Measurements from ENCODE around the gene DMAC2L.
"Not testable (repeated sequence)": the region's sequence is repeated elsewhere in the genome, so short reads cannot be mapped to it uniquely, and the experiment has no call there.

DMAC2L gene

DNA sequence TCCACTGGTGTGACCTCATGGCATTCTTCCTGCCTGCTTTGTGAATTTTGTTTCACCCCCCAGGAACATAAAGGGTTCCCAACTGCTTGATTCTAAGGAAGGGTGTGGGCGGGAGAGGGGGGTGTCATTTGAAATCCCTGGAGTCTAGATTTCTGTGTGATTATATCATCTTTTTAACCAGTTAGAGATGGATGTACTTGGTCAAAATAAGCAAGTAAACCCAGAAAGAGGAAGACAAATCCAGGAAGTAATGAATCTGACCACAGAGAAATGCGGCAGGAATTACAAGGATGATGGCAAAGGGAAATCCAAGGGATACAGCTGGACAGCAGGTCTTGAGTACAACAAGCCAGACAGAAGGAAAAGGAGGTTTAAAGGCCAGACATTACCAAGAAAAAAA is 38.9 kb downstream of the DMAC2L start:
- Histone ChIP-seq H3K27me3 (ENCODE audit: control insufficient read depth in 2 of 2, insufficient read depth in 2 of 2, low read length in 2 of 2) (no peaks in the 10 kb centered on the region), H3K9ac (ENCODE audit: low read depth in 1 of 2, low read length in 2 of 2) (no peak overlapping the region), H3K4me1 (ENCODE audit: control insufficient read depth in 2 of 2, insufficient read depth in 2 of 2, low read length in 2 of 2) (peaks cover 0 to 2% of the 10 kb centered on the region in 2 donors), H3K9me3 (ENCODE audit: control insufficient read depth in 2 of 2, low read length in 2 of 2) (no peaks in the 10 kb centered on the region), H3K4me3 (ENCODE audit: low read length in 2 of 2) (no peak overlapping the region), H3K27ac (ENCODE audit: low read depth in 2 of 2, low read length in 2 of 2) (no peak overlapping the region), H3K36me3 (ENCODE audit: control insufficient read depth in 2 of 2, insufficient read depth in 2 of 2, low read length in 2 of 2) (peaks cover 0 to under 1% of the 10 kb centered on the region in 2 donors)

- Histone ChIP-seq H3K27ac (ENCODE audit: low read depth in 2 of 2, low read length in 2 of 2) (no peak overlapping the region), H3K4me3 (ENCODE audit: low read length in 2 of 2) (no peak overlapping the region), H3K9me3 (ENCODE audit: control insufficient read depth in 2 of 2, low read length in 2 of 2) (no peaks in the 10 kb centered on the region), H3K36me3 (ENCODE audit: control insufficient read depth in 2 of 2, insufficient read depth in 2 of 2, low read length in 2 of 2) (peaks cover 0 to 2% of the 10 kb centered on the region in 2 donors), H3K9ac (ENCODE audit: low read depth in 1 of 2, low read length in 2 of 2) (no peak overlapping the region), H3K4me1 (ENCODE audit: control insufficient read depth in 2 of 2, insufficient read depth in 2 of 2, low read length in 2 of 2) (peaks cover 0 to under 1% of the 10 kb centered on the region in 2 donors), H3K27me3 (ENCODE audit: control insufficient read depth in 2 of 2, insufficient read depth in 2 of 2, low read length in 2 of 2) (no peaks in the 10 kb centered on the region)
Observed at GRCh38 chr14:50352584-50352983, 40.5 kb downstream of the DMAC2L start.

DNA sequence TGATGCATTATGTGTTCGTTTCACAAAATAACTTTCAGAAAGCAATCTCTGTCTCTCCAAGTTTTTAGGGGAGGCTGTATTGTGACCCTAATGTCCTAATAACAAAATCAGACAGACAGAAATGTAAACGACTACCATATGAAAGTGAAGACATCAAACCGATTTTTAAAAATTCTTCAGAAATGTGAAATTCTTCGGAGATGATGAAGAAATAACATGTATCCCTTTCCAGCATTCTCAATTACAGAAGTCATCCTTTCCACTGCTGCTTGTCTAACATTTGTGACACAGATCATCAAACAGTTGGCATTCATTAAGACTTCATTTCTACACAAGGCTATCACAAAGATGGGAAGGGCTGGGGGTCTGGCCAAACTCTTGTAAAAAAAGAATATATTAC is 41.0 kb downstream of the DMAC2L start:
- H3K4me3 ChIP-seq (ENCODE audit: low read length in 2 of 2), result no peak overlapping the region
- H3K9ac ChIP-seq (ENCODE audit: low read depth in 1 of 2, low read length in 2 of 2), result no peak overlapping the region
- no peaks in the 10 kb centered on the region for H3K27me3 ChIP-seq (ENCODE audit: control insufficient read depth in 2 of 2, insufficient read depth in 2 of 2, low read length in 2 of 2)
- no peaks in the 10 kb centered on the region for H3K4me1 ChIP-seq (ENCODE audit: control insufficient read depth in 2 of 2, insufficient read depth in 2 of 2, low read length in 2 of 2)
- peaks cover 3 to 6% of the 10 kb centered on the region in 2 donors for H3K36me3 ChIP-seq (ENCODE audit: control insufficient read depth in 2 of 2, insufficient read depth in 2 of 2, low read length in 2 of 2)
- H3K27ac ChIP-seq (ENCODE audit: low read depth in 2 of 2, low read length in 2 of 2), result no peak overlapping the region
- no peaks in the 10 kb centered on the region for H3K9me3 ChIP-seq (ENCODE audit: control insufficient read depth in 2 of 2, low read length in 2 of 2)

DNA sequence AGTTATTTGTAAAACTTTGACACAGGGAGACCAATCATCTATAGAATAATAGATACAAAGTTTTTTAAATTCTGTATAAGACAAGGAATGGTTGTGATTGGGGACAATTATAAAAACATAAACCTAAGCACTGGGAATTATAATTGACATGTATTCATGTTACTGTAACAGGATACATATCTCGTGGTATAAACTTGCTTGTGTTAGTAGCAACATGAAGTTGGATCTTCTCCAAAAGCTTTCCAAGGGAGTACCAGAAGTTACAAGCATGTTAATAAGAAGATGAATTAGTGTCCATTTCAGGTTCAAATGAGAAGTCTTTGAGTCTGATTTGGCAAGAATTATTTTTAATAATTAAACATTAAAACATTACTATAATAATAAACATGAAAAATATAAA is 42.4 kb downstream of the DMAC2L start:
- H3K9me3 ChIP-seq (ENCODE audit: control insufficient read depth in 2 of 2, low read length in 2 of 2), result no peaks in the 10 kb centered on the region
- H3K9ac ChIP-seq (ENCODE audit: low read depth in 1 of 2, low read length in 2 of 2), result no peak overlapping the region
- H3K4me3 ChIP-seq (ENCODE audit: low read length in 2 of 2), result no peak overlapping the region
- H3K27me3 ChIP-seq (ENCODE audit: control insufficient read depth in 2 of 2, insufficient read depth in 2 of 2, low read length in 2 of 2), result no peaks in the 10 kb centered on the region
- H3K4me1 ChIP-seq (ENCODE audit: control insufficient read depth in 2 of 2, insufficient read depth in 2 of 2, low read length in 2 of 2), result no peaks in the 10 kb centered on the region
- H3K36me3 ChIP-seq (ENCODE audit: control insufficient read depth in 2 of 2, insufficient read depth in 2 of 2, low read length in 2 of 2), result peaks cover 6 to 9% of the 10 kb centered on the region in 2 donors
- no peak overlapping the region for H3K27ac ChIP-seq (ENCODE audit: low read depth in 2 of 2, low read length in 2 of 2)

DNA sequence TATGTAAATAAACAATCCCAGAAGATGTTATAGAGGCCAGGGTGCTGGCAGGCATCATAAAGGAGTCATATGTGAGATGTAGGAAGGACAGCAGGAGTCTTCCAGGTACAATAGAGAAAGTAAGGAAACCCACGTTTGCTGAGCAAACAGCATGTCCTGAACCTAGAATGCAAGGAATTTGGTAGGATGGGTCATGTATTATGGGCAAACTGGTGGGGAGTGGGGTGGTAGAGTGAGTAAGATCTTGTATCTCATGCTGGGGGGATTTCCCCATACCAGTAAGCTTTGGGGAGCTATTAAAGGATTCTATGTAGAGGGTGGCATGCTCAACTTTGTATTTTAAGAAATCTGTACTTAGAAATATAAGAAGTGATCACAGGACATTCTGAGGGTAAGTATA is 43.6 kb downstream of the DMAC2L start:
- Histone ChIP-seq H3K4me3 (ENCODE audit: low read length in 2 of 2) (no peak overlapping the region), H3K36me3 (ENCODE audit: control insufficient read depth in 2 of 2, insufficient read depth in 2 of 2, low read length in 2 of 2) (peaks cover 6 to 9% of the 10 kb centered on the region in 2 donors), H3K9me3 (ENCODE audit: control insufficient read depth in 2 of 2, low read length in 2 of 2) (no peaks in the 10 kb centered on the region), H3K27me3 (ENCODE audit: control insufficient read depth in 2 of 2, insufficient read depth in 2 of 2, low read length in 2 of 2) (no peaks in the 10 kb centered on the region), H3K4me1 (ENCODE audit: control insufficient read depth in 2 of 2, insufficient read depth in 2 of 2, low read length in 2 of 2) (no peaks in the 10 kb centered on the region), H3K27ac (ENCODE audit: low read depth in 2 of 2, low read length in 2 of 2) (no peak overlapping the region), H3K9ac (ENCODE audit: low read depth in 1 of 2, low read length in 2 of 2) (no peak overlapping the region)

DNA sequence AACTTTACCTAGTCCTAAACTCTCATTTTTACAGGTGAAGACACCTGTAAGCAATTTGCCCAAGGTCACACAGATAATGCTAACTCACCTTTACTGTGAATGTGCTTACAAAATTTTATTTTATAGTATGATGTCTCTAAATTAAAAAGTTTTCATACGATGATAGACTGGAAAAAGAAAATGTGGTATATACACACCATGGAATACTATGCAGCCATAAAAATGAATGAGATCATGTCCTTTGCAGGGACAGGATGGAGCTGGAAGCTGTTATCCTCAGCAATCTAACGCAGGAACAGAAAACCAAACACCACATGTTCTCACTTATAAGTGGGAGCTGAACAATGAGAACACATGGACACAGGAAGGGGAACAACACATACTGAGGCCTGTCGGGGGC is 44.2 kb downstream of the DMAC2L start:
- H3K9me3 ChIP-seq (ENCODE audit: control insufficient read depth in 2 of 2, low read length in 2 of 2); H3K36me3 ChIP-seq (ENCODE audit: control insufficient read depth in 2 of 2, insufficient read depth in 2 of 2, low read length in 2 of 2); H3K9ac ChIP-seq (ENCODE audit: low read depth in 1 of 2, low read length in 2 of 2); H3K27ac ChIP-seq (ENCODE audit: low read depth in 2 of 2, low read length in 2 of 2); H3K27me3 ChIP-seq (ENCODE audit: control insufficient read depth in 2 of 2, insufficient read depth in 2 of 2, low read length in 2 of 2); H3K4me1 ChIP-seq (ENCODE audit: control insufficient read depth in 2 of 2, insufficient read depth in 2 of 2, low read length in 2 of 2); H3K4me3 ChIP-seq (ENCODE audit: low read length in 2 of 2): not testable (repeated sequence)

GRCh38 chr14:50357124-50357523 is 45.0 kb downstream of the DMAC2L start:
- Histone ChIP-seq H3K4me1 (ENCODE audit: control insufficient read depth in 2 of 2, insufficient read depth in 2 of 2, low read length in 2 of 2) (no peaks in the 10 kb centered on the region), H3K9ac (ENCODE audit: low read depth in 1 of 2, low read length in 2 of 2) (no peak overlapping the region), H3K9me3 (ENCODE audit: control insufficient read depth in 2 of 2, low read length in 2 of 2) (no peaks in the 10 kb centered on the region), H3K36me3 (ENCODE audit: control insufficient read depth in 2 of 2, insufficient read depth in 2 of 2, low read length in 2 of 2) (peaks cover 6 to 9% of the 10 kb centered on the region in 2 donors), H3K27ac (ENCODE audit: low read depth in 2 of 2, low read length in 2 of 2) (no peak overlapping the region), H3K27me3 (ENCODE audit: control insufficient read depth in 2 of 2, insufficient read depth in 2 of 2, low read length in 2 of 2) (no peaks in the 10 kb centered on the region), H3K4me3 (ENCODE audit: low read length in 2 of 2) (no peak overlapping the region)

DNA sequence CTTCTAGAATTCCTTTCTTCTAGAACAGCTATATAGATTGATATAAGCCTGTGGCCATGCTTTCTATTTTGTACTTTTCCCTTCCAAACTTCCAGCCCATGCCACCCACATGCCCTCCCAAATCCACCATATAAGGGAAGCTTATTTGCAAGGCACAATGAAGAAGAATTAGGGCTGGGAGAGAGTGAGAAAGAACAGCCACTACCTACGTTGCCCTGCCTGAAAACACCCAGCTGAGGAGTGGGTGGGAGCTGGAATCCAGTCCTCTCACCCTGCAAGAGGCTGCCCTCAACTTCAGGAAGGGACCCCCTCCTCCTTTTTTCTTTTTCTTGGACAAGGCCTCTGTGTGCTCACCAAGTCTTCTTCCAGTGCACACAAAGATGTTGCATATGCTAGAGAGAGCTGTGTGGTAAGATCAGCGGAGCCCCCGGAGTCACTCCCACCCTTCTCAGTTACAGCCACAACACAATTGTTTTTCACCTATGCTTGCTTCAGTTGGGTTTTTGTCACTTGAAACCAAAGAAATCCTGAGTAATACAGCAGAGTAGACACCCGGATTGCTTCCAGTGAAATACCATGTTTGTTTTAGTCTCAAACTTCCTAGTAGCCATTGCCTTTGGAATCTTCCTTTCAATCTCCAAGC is 45.8 kb downstream of the DMAC2L start:
- no peaks in the 10 kb centered on the region for H3K27me3 ChIP-seq (ENCODE audit: control insufficient read depth in 2 of 2, insufficient read depth in 2 of 2, low read length in 2 of 2)
- no peak overlapping the region for H3K27ac ChIP-seq (ENCODE audit: low read depth in 2 of 2, low read length in 2 of 2)
- H3K9ac ChIP-seq (ENCODE audit: low read depth in 1 of 2, low read length in 2 of 2), result no peak overlapping the region
- no peaks in the 10 kb centered on the region for H3K4me1 ChIP-seq (ENCODE audit: control insufficient read depth in 2 of 2, insufficient read depth in 2 of 2, low read length in 2 of 2)
- H3K36me3 ChIP-seq (ENCODE audit: control insufficient read depth in 2 of 2, insufficient read depth in 2 of 2, low read length in 2 of 2), result peaks cover 6 to 9% of the 10 kb centered on the region in 2 donors
- no peaks in the 10 kb centered on the region for H3K9me3 ChIP-seq (ENCODE audit: control insufficient read depth in 2 of 2, low read length in 2 of 2)
- H3K4me3 ChIP-seq (ENCODE audit: low read length in 2 of 2), result no peak overlapping the region

DNA sequence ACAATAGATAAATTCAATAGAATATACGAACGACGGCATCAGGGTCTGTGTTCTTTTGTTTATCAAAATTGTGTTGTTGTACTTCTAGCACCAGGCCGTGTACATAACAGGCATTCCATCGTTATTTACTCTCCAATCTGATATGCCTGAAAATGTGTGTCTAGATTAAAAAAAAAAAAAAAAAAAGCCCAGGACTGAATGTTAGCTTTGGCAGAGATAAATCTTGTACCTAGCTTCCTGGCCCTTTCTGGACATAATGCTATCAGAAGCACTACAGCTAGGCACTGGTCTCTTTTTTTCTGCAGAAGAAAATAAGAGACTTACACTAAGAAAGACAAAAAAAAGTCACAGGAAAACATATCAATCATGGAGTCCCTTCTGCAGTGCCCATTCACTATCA is 47.5 kb downstream of the DMAC2L start:
- H3K36me3 ChIP-seq (ENCODE audit: control insufficient read depth in 2 of 2, insufficient read depth in 2 of 2, low read length in 2 of 2), result peaks cover 6 to 9% of the 10 kb centered on the region in 2 donors
- H3K4me3 ChIP-seq (ENCODE audit: low read length in 2 of 2), result no peak overlapping the region
- peaks cover 11% of the 10 kb centered on the region in 2 donors for H3K4me1 ChIP-seq (ENCODE audit: control insufficient read depth in 2 of 2, insufficient read depth in 2 of 2, low read length in 2 of 2)
- H3K9me3 ChIP-seq (ENCODE audit: control insufficient read depth in 2 of 2, low read length in 2 of 2), result no peaks in the 10 kb centered on the region
- no peak overlapping the region for H3K27ac ChIP-seq (ENCODE audit: low read depth in 2 of 2, low read length in 2 of 2)
- H3K27me3 ChIP-seq (ENCODE audit: control insufficient read depth in 2 of 2, insufficient read depth in 2 of 2, low read length in 2 of 2), result no peaks in the 10 kb centered on the region
- no peak overlapping the region for H3K9ac ChIP-seq (ENCODE audit: low read depth in 1 of 2, low read length in 2 of 2)

DNA sequence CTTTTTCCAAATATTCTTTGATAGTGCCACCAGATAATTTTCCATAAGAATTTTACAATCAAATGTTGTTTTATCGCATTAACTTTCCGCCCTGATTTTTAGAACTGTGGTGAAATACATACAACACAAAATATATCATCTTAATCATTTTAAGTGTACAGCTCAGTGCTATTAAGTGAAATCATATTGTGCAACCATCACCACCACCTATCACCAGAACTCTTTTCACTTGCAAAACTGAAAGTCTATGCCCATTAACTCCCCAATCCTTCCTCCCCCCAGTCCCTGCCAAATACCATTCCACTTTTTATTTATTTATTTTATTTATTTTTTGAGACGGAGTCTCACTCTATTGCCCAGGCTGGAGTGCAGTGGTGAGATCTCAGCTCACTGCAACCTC is 48.0 kb downstream of the DMAC2L start:
- no peak overlapping the region for H3K9ac ChIP-seq (ENCODE audit: low read depth in 1 of 2, low read length in 2 of 2)
- peaks cover 6 to 9% of the 10 kb centered on the region in 2 donors for H3K36me3 ChIP-seq (ENCODE audit: control insufficient read depth in 2 of 2, insufficient read depth in 2 of 2, low read length in 2 of 2)
- no peaks in the 10 kb centered on the region for H3K27me3 ChIP-seq (ENCODE audit: control insufficient read depth in 2 of 2, insufficient read depth in 2 of 2, low read length in 2 of 2)
- H3K4me1 ChIP-seq (ENCODE audit: control insufficient read depth in 2 of 2, insufficient read depth in 2 of 2, low read length in 2 of 2), result peaks cover 11 to 13% of the 10 kb centered on the region in 2 donors
- H3K4me3 ChIP-seq (ENCODE audit: low read length in 2 of 2), result no peak overlapping the region
- no peak overlapping the region for H3K27ac ChIP-seq (ENCODE audit: low read depth in 2 of 2, low read length in 2 of 2)
- no peaks in the 10 kb centered on the region for H3K9me3 ChIP-seq (ENCODE audit: control insufficient read depth in 2 of 2, low read length in 2 of 2)

Measured in mucosa of rectum (tissue), 2 donors.